NK-92 (cell line): ENCODE data around the gene INHA.

Source experiments
- DNase-seq: peaks from one replicate; lab custom pipeline; 2025; ENCODE audit not compliant: unreplicated experiment; lab: John Stamatoyannopoulos, UW

INHA gene

GRCh38 chr2:219572237-219573001, at the start of gene INHA:
TSS of gene INHA (plus strand) at chr2:219572310. CDS start at chr2:219572375, 65 bp downstream.
- DNase-seq: no peak

GRCh38 chr2:219523031-219523671, 49.0 kb upstream of the INHA start:
- no peak for DNase-seq

GRCh38 chr2:219524817-219525216, 47.3 kb upstream of the INHA start:
- no peak for DNase-seq

GRCh38 chr2:219525533-219526232, 46.4 kb upstream of the INHA start:
- DNase-seq: no peak

GRCh38 chr2:219526320-219527075, 45.6 kb upstream of the INHA start:
- no peak for DNase-seq

GRCh38 chr2:219527076-219527394, 45.1 kb upstream of the INHA start:
- DNase-seq: no peak

GRCh38 chr2:219527472-219527871, 44.6 kb upstream of the INHA start:
- DNase-seq: no peak

GRCh38 chr2:219530048-219530963, 41.8 kb upstream of the INHA start:
- peak; percentile 13 for DNase-seq

GRCh38 chr2:219531639-219532377, 40.3 kb upstream of the INHA start:
- DNase-seq: no peak

- DNase-seq: no peak
Observed at GRCh38 chr2:219532378-219532649, 39.8 kb upstream of the INHA start.

GRCh38 chr2:219533930-219534661, 38.0 kb upstream of the INHA start:
- no peak for DNase-seq

- no peak for DNase-seq
Observed at GRCh38 chr2:219536425-219536824, 35.7 kb upstream of the INHA start.

GRCh38 chr2:219536967-219537366, 35.1 kb upstream of the INHA start:
- DNase-seq: no peak

GRCh38 chr2:219537657-219538488, 34.2 kb upstream of the INHA start:
- no peak for DNase-seq

- no peak for DNase-seq
Observed at GRCh38 chr2:219538504-219538951, 33.6 kb upstream of the INHA start.

- no peak for DNase-seq
Observed at GRCh38 chr2:219538956-219539788, 32.9 kb upstream of the INHA start.

- DNase-seq: no peak
Observed at GRCh38 chr2:219539926-219540678, 32.0 kb upstream of the INHA start.
